Measurements from ENCODE around the gene GRID1.
"Not testable (repeated sequence)": the region's sequence is repeated elsewhere in the genome, so short reads cannot be mapped to it uniquely, and the experiment has no call there.

GRID1 gene

DNA sequence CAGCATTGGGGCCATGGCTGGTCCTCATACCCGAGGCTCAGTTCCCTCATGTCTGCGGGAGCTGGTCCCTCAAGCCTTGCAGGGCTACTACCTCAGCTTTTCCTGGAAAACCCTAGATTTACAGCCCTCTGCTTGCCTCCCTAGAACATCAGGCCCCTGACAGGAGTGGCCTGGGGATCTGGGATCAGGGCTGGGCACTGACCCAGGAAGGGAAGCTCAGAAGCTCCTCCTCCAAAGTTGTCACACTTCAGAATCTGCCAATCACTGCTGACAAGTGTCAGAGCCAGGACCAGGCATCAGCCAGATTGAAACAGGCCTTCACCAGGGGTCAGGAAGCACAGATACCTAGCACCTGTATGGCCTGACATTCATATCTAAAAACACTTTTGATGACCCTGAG is 115.2 kb downstream of the GRID1 start:
- no peak for DNase-seq (ENCODE audit: low read depth)

DNA sequence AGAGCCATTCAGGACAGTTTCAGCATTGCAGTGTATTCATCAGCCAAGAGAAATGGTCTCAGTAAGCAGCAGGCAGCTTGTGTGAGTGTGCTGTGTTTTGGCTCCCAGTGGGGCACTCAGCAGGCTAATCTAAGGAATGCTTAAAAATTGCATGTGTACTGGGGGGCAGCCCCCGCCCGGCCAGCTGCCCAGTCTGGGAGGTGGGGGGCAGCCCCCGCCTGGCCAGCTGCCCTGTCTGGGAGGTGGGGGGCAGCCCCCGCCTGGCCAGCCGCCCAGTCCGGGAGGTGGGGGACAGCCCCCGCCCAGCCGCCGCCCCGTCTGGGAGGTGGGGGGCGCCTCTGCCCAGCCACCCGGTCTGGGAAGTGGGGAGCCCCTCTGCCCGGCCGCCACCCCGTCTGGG is 116.2 kb downstream of the GRID1 start:
- no peak for DNase-seq (ENCODE audit: low read depth)

DNA sequence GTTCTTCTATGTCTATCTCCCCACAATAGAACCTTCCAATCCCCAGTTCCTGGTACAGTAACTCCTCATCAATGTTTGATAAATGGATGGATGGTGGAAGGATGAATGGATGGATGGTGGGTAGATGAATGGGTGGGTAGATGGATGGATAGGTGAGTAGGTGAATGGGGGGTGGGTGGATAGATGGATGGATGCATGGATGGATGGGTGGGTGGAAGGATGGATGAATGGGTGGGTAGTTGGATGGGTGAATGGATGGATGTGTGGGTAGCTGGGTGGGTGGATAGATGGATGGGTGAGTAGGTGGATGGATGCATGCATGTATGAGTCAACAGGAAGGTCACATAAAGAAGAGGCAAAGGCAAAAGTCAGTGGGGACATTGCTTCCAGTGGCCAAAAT is 116.8 kb downstream of the GRID1 start:
- no peak for DNase-seq (ENCODE audit: low read depth)

- DNase-seq (ENCODE audit: low read depth), result no peak
Measured at GRCh38 chr10:86248062-86248461, 118.5 kb downstream of the GRID1 start.

DNA sequence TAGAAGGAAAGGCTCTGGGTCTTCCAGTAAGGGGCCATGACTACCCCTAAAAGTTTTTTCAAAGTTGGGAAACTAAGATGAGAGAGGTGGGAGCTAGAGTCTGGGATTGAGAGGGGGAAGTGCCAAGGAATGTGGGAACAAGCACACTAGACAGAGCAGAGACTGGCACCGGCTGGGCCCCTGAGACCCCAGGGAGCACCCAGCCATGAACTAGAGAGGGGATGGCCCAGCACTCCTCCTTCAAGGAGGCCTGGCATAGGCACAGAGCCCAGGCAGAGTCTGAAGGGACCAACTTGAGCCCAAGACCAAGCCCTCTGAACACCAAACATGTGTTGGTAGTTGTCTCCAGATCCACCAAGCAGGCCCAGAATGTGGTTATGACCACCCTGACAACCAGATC is 119.0 kb downstream of the GRID1 start:
- no peak for DNase-seq (ENCODE audit: low read depth)

DNA sequence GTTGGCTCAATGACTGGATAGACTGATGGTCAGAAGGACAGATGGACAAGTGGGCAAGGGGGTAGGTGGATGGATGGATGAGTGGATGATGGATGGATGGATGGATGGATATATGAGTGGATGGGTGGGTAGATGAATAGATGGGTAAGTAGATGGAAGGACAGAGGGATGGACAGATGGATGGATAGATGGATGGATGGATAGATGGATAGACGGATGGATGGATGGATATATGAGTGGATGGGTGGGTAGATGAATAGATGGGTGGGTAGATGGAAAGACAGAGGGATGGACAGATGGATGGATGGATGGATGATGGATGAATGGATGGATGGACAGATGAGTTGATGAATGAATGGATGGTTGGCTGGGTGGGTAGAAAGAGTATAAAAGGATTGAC is 119.5 kb downstream of the GRID1 start:
- no peak for DNase-seq (ENCODE audit: low read depth)

DNA sequence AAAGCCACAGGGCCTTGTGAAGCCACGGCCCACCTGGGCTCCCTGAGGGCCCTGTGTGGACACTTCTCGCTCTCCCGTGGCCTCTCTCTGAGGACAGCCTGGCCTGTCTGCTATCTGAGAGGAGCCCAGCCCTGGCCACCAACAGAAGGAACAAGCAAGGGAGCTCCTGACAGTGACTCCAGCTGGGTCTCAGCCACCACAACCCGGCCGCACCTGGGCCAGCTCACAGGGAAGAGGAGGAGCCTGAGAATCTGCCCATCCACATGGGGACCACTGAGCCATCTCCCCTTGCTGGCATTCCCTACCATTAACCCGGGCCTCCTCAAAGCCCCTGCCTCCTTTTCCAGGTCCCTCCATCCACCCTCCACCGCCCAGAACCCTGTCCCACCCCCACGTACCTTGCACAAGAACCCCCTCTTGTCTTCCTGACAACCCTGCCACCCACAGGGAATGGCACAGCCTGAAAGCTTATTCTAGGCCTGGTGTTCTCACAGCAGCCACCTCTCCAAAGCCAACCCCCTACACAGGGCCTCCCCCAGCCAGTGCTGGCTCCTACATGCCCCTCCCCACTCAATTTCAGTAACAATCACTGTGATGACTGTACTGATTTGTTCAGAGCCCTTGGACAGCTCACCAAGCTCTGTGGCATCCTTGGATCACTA is 120.2 kb downstream of the GRID1 start:
- no peak for DNase-seq (ENCODE audit: low read depth)

- no peak for DNase-seq (ENCODE audit: low read depth)
Measured at GRCh38 chr10:86245015-86245394, 121.6 kb downstream of the GRID1 start.

DNA sequence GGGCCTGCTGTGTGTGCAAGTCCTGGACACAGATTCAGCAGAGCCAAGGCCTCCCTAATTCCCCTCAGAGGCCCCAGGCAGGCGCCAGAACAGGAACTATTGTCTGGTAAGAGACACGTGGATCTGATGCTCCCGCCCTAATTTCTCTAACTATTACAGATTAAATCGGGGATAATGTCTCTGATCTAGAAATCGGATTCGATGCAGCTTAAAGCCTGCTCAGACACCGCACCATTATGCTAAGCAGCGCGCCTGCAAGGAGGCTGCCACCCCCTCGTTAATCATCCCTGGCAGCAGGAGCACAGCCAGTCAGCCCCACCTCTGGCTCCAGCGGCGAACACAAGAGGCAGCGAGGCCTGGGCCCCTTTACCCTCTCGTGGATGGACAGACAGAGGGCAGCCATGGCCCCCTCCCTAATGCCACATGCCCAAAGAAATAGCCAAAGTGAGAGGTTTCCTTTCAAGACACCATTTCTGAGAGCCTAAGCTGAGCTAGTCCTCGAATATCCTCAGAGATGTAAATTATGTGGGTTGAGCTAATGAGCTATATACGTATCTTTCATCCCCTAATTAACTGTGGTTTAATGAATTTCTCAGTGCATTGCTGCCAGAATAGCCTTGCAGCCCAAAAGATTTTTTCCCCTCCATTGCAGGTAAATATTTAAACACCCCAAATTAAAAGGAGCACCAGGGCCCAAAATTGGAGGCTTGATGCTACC is 122.1 kb downstream of the GRID1 start:
- DNase-seq (ENCODE audit: low read depth), result no peak

DNA sequence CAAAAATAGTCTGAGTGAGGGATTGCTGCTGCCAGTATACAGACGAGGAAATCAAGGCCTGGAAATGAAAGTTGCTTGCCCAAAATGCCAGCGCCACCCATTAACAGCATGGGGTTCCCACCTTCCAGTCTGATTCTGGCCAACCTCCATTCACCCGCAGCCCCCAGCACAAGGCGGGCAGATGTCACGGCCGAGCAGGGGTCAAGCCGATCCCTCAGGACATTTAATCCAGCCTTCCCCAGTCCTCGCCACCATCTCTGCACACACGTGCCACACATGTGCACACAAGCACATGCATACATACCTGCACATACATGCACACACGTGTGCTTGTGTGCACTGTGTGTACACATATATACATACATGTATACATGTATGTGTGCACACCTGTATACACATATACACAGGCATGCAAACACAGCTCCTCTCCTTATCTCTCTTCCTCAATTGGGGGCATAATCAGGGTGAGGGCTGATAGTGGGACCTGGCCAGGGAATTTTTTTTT is 122.9 kb downstream of the GRID1 start:
- DNase-seq (ENCODE audit: low read depth), result no peak

- DNase-seq (ENCODE audit: low read depth), result no peak
Measured at GRCh38 chr10:86242761-86243160, 123.8 kb downstream of the GRID1 start.

DNA sequence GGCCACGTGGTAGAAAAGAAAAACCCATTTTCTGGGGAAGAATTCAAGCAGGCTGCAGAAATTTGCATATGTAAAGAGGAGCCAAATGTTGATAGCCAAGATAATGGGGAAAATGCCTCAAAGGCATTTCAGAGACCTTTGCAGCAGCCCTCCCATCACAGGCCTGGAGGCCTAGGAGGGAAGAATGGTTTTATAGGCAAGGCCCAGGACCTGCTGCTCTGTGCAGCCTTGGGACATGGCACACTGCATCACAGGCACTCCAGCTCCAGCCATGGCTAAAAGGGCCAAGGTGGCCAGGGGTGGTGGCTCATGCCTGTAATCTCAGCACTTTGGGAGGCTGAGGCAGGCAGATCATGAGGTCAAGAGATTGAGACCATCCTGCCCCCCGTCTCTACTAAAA is 128.5 kb downstream of the GRID1 start:
- DNase-seq (ENCODE audit: low read depth), result not testable (repeated sequence)

GRCh38 chr10:86234541-86235270 is 131.9 kb downstream of the GRID1 start:
- no peak for DNase-seq (ENCODE audit: low read depth)

DNA sequence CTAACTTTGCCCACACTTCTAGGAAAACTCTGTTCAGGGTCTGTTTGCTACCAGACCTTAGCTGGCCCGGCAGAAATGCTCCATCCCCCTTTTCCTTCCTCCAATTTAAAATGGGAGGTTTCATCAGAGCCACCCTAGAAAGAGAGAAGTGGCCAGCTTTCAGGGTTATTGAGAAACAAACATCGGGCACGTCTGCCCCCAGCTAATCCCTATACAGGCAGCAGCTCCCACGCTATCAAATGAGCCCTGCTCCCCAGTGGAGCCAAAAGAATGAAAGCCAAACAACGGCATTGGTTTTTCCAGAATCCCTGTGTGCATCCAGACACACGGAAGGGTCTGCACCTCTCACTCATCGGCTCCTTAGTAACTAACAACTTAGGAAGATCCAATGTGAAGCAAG is 132.5 kb downstream of the GRID1 start:
- no peak for DNase-seq (ENCODE audit: low read depth)

DNA sequence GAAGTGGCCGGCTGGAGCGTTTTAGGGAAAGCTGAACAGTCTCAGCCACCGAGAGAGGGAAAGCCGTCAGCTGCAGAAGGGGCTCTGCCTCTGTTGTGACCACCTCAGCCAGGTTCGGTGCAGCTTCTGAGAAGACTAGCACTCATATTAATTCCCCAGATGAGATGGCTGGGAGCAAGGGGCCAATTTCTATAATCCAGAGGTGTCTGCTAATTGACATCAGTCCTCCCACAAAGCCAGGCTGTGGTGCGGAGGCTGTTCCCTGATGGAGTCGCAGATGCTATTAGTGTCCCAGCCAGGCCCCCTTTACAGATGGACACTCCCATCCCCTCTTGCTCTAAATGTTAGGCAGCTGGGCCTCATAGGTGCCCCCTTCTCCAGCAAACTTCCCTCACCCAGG is 133.5 kb downstream of the GRID1 start:
- no peak for DNase-seq (ENCODE audit: low read depth)

DNA sequence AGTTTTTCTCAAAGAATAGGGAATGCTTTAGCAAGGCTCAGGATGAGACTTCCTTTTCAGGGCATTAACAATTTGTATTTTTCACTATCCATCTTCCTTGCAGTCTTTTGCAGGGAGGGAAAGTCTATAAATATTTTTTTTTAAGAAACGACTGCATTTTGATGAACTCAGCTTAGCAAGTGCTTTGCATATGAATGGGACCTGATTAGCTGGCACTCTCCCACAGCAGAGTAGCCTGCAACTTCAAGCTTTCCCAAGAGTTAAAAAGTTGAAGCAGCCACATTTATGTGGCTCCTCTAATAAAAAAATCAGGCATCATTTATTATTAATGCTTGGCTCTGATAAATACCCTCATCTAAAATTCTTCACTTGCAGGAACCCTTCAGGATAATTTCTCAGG is 134.0 kb downstream of the GRID1 start:
- no peak for DNase-seq (ENCODE audit: low read depth)

GRCh38 chr10:86231796-86232560 is 134.6 kb downstream of the GRID1 start:
- no peak for DNase-seq (ENCODE audit: low read depth)

- no peak for DNase-seq (ENCODE audit: low read depth)
Measured at GRCh38 chr10:86230557-86231180, 135.9 kb downstream of the GRID1 start.

DNA sequence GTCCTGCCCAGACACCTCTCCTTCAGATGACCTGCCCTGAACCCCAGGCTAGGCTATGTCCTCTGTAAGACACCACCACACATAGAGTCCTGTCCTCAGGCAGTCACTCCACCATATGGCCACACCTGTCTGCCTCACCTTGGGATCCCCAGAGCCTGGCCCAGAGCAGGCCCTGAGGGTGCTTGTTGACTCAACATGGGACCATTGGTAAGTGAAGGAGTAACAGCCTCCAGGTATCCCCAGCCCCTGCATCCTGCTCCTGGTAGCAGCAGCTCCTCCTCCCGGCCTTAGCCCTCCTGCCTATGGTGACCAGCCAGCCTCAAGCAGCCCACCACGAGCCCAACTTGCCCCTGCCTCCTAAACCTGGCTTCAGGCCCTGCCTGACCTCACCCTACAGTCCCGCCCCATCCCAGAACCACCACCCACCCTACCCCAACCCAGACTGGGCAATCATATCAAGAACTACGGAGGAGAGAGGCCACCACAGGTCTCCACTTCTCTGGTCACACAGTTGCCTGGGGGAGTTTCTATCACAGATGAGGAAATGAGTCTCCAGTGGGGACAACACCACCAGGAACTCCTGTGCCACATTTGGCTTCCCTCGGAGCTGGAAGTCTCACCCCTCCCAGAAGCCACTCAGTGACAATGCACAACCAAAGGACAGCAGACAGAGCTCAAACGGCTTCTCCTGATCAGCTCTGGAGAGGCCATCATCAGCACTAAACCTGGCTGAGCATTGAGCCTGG is 136.6 kb downstream of the GRID1 start:
- DNase-seq (ENCODE audit: low read depth), result no peak

DNA sequence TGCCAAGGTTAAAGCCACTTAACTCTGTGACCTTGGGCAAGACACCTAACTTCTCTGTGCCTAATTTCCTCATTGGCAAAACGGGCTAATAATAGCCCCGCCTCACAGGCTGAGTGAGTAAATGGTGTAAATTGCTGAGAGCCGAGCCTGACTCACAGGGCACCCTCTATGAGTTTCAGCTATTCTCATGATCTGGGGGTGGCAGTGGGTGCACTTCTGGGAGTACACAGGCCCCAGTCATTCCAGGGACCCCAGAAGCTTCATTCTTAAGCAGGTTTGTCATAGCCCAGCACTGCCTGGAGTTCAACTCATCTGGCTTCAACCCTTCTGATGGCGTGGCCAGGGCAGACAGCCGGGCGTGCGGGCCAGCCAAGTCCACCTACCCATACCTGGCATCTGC is 137.2 kb downstream of the GRID1 start:
- DNase-seq (ENCODE audit: low read depth), result no peak
